Measurements from ENCODE around the gene EME1.

EME1 gene

GRCh38 chr17:50347894-50348291, 25.1 kb upstream of the EME1 start:
- DNase-seq: no peak

- no peak for DNase-seq
Observed at GRCh38 chr17:50348522-50349242, 24.3 kb upstream of the EME1 start.

GRCh38 chr17:50349243-50349600, 23.8 kb upstream of the EME1 start:
- DNase-seq: no peak

GRCh38 chr17:50350733-50351132, 22.3 kb upstream of the EME1 start:
- no peak for DNase-seq

- DNase-seq: no peak
Observed at GRCh38 chr17:50352072-50352692, 20.8 kb upstream of the EME1 start.

GRCh38 chr17:50352693-50353599, 20.1 kb upstream of the EME1 start:
- no peak for DNase-seq

- no peak for DNase-seq
Observed at GRCh38 chr17:50353600-50354195, 19.3 kb upstream of the EME1 start.

- DNase-seq: no peak
Observed at GRCh38 chr17:50354198-50354597, 18.8 kb upstream of the EME1 start.

- DNase-seq: no peak
Observed at GRCh38 chr17:50354776-50355175, 18.3 kb upstream of the EME1 start.

GRCh38 chr17:50355336-50355700, 17.7 kb upstream of the EME1 start:
- DNase-seq: no peak

GRCh38 chr17:50355701-50356341, 17.2 kb upstream of the EME1 start:
- no peak for DNase-seq

- DNase-seq: no peak
Observed at GRCh38 chr17:50356418-50356817, 16.6 kb upstream of the EME1 start.

GRCh38 chr17:50356892-50357510, 16.0 kb upstream of the EME1 start:
- no peak for DNase-seq

- no peak for DNase-seq
Observed at GRCh38 chr17:50358177-50358576, 14.9 kb upstream of the EME1 start.

- DNase-seq: no peak
Observed at GRCh38 chr17:50359005-50359699, 13.9 kb upstream of the EME1 start.

GRCh38 chr17:50359998-50360461, 13.0 kb upstream of the EME1 start:
- no peak for DNase-seq

GRCh38 chr17:50360486-50361115, 12.4 kb upstream of the EME1 start:
- no peak for DNase-seq

- DNase-seq: peak; percentile 72 to 79 (median 76)
Observed at GRCh38 chr17:50361561-50362480, 11.2 kb upstream of the EME1 start.

- DNase-seq: no peak
Observed at GRCh38 chr17:50362661-50363060, 10.4 kb upstream of the EME1 start.
